Tibial nerve (tissue), 4 donors: ENCODE results near the gene NIM1K.

Experiments
- CTCF ChIP-seq, 5 experiments: fragments of 200-600 bp in 3 of 5; fragments of 450-650 bp in 2 of 5; sonication (generic) in 3 of 5; IDR thresholded peaks; one replicate each; pipeline ENCODE4 v1.5.1; 2016 to 2019; ENCODE audit warnings: antibody characterized with exemption in 5 of 5, mild to moderate bottlenecking in 3 of 5, moderate library complexity in 2 of 5
- EP300 ChIP-seq, 2 donors: sonication (generic); formaldehyde crosslinking; IDR thresholded peaks; one replicate each; pipeline ENCODE4 v1.6.1; 2017; ENCODE audit warnings: antibody characterized with exemption in 2 of 2, mild to moderate bottlenecking in 1 of 2
- POLR2A ChIP-seq, 2 donors: fragments of 450-650 bp; IDR thresholded peaks; one replicate each; pipeline ENCODE4 v1.6.1; 2017; ENCODE audit warnings: antibody characterized with exemption in 2 of 2, mild to moderate bottlenecking in 2 of 2, moderate library complexity in 2 of 2

GRCh38 chr5:43313854-43314457 is 121.9 kb downstream of the NIM1K start:
- TF ChIP-seq CTCF (IDR thresholded peaks at IDR 0.05) = no peak
- no peak for TF ChIP-seq EP300 (IDR thresholded peaks at IDR 0.05)
- no peak for TF ChIP-seq POLR2A (IDR thresholded peaks at IDR 0.05)
